Astrocyte of the cerebellum (primary cell): ENCODE measurements around the gene PLEKHG3.

ENCODE experiments used
- DNase-seq: peaks from one replicate; pipeline ENCODE4 v3.0.0-alpha.2; 2011; ENCODE audit warnings: low read depth
- H3K4me3 ChIP-seq: 2 replicates; pipeline ENCODE4 v1.5.1; 2011; ENCODE audit warnings: mild to moderate bottlenecking, low read depth, low read length, moderate library complexity
- CTCF ChIP-seq: IDR thresholded peaks from 2 replicates; pipeline ENCODE4 v1.5.1; 2012; ENCODE audit warnings: low read length, low read depth, moderate library complexity, mild to moderate bottlenecking; ENCODE audit errors: missing control alignments
- in situ Hi-C: cut with HindIII; loops from 2 replicates; pipeline ENCODE4 v1.10.0; 2017; ENCODE audit warnings: low sequenced_read_pairs

Gene PLEKHG3

GRCh38 chr14:64711039-64711438 is 6.8 kb downstream of the PLEKHG3 start:
- no peak for DNase-seq
- no peak overlapping the region for H3K4me3 ChIP-seq
- no peak for TF ChIP-seq CTCF
- in situ Hi-C loops: no loop called here

- no peak overlapping the region for H3K4me3 ChIP-seq
- no peak for TF ChIP-seq CTCF
- in situ Hi-C loops: no loop called here
- DNase-seq: no peak
Measured at GRCh38 chr14:64713677-64714076, 9.5 kb downstream of the PLEKHG3 start.

GRCh38 chr14:64714432-64715025 is 10.3 kb downstream of the PLEKHG3 start:
- no peak overlapping the region for H3K4me3 ChIP-seq
- no peak for TF ChIP-seq CTCF
- DNase-seq: no peak
- in situ Hi-C loops: no loop called here

- DNase-seq: no peak
- in situ Hi-C loops: no loop called here
- H3K4me3 ChIP-seq: no peak overlapping the region
- TF ChIP-seq CTCF: no peak
Measured at GRCh38 chr14:64715146-64715627, 11.0 kb downstream of the PLEKHG3 start.

GRCh38 chr14:64715628-64716412 is 11.6 kb downstream of the PLEKHG3 start:
- no peak for TF ChIP-seq CTCF
- DNase-seq: no peak
- in situ Hi-C loops: no loop called here
- H3K4me3 ChIP-seq: peak overlapping the region; percentile 9

- no peak overlapping the region for H3K4me3 ChIP-seq
- no peak for TF ChIP-seq CTCF
- no peak for DNase-seq
- in situ Hi-C loops: no loop called here
Measured at GRCh38 chr14:64717870-64718269, 13.6 kb downstream of the PLEKHG3 start.
